OCI-LY7 (cell line): Measurements from ENCODE around the gene ASPDH. TPM values are rescaled to one million over a fixed set of nuclear protein-coding genes. Genes with fewer than 3 reads are reported as not detected.

ENCODE experiments used
- BruUV-seq: library from RNA; stranded (reverse); fragments of 400-500 nt; replicated peaks from 2 replicates; lab custom pipeline; 2021; lab: Mats Ljungman, UMichigan
- CTCF ChIA-PET: fragments of 300-600 bp; sonication (Branson Sonifier 250); formaldehyde crosslinking; loops from one replicate; lab custom pipeline; 2022; ENCODE audit warnings: antibody characterized with exemption; ENCODE audit not compliant: unreplicated experiment; lab: Charles Lee
- POLR2A ChIA-PET: fragments of 300-600 bp; sonication (Branson Sonifier 250); formaldehyde crosslinking; loops from one replicate; lab custom pipeline; 2022; ENCODE audit warnings: antibody characterized with exemption; lab: Charles Lee
- DNase-seq: peaks from one replicate; pipeline ENCODE4 v3.0.0-alpha.2; 2015; ENCODE audit warnings: low spot score
- H2AFZ ChIP-seq: fragments of 200-600 bp; sonication (generic), shearing (Covaris generic); 2 replicates; pipeline ENCODE4 v1.6.1; 2014; ENCODE audit warnings: mild to moderate bottlenecking, antibody characterized with exemption, low read length, moderate library complexity
- H3K27ac ChIP-seq: fragments of 200-600 bp; sonication (generic); 2 replicates; pipeline ENCODE4 v1.5.1; 2014; ENCODE audit warnings: mixed run types, low read depth, mild to moderate bottlenecking, moderate library complexity, low read length, inconsistent platforms; ENCODE audit not compliant: poor library complexity, severe bottlenecking
- H3K36me3 ChIP-seq: fragments of 200-600 bp; sonication (generic); 2 replicates; pipeline ENCODE4 v1.6.1; 2014; ENCODE audit warnings: mild to moderate bottlenecking, antibody characterized with exemption, low read length, moderate library complexity, mixed read lengths; ENCODE audit not compliant: insufficient read depth
- H3K4me1 ChIP-seq: fragments of 200-600 bp; sonication (generic); 2 replicates; pipeline ENCODE4 v1.5.1; 2014; ENCODE audit warnings: mild to moderate bottlenecking, low read length; ENCODE audit not compliant: insufficient read depth, poor library complexity, severe bottlenecking
- H3K4me2 ChIP-seq: fragments of 200-600 bp; sonication (generic); 2 replicates; pipeline ENCODE4 v1.6.1; 2014; ENCODE audit warnings: mild to moderate bottlenecking, low read length
- H3K4me3 ChIP-seq: fragments of 200-600 bp; sonication (generic); 2 replicates; pipeline ENCODE4 v1.5.1; 2014; ENCODE audit warnings: mild to moderate bottlenecking, low read depth, low read length; ENCODE audit not compliant: poor library complexity, severe bottlenecking
- H3K79me2 ChIP-seq: fragments of 200-600 bp; sonication (generic); 2 replicates; pipeline ENCODE4 v1.6.1; 2016; ENCODE audit warnings: low read depth, mild to moderate bottlenecking, low read length, moderate library complexity, mixed read lengths; ENCODE audit not compliant: insufficient read depth
- H3K9me2 ChIP-seq: fragments of 200-600 bp; sonication (generic); 2 replicates; pipeline ENCODE4 v1.6.1; 2016; ENCODE audit warnings: mild to moderate bottlenecking, low read length, mixed read lengths; ENCODE audit not compliant: insufficient read depth
- H3K9me3 ChIP-seq: fragments of 200-600 bp; sonication (generic); 2 replicates; pipeline ENCODE4 v1.6.1; 2014; ENCODE audit warnings: mild to moderate bottlenecking, mixed run types, low read length, mixed read lengths
- H4K20me1 ChIP-seq: fragments of 200-600 bp; sonication (generic); 2 replicates; pipeline ENCODE4 v1.6.1; 2014; ENCODE audit warnings: mild to moderate bottlenecking, antibody characterized with exemption, low read length, moderate library complexity, mixed read lengths; ENCODE audit not compliant: insufficient read depth
- CTCF ChIP-seq: fragments of 200-600 bp; sonication (generic); conservative IDR thresholded peaks from 2 replicates; pipeline ENCODE4 v1.5.1; 2014; ENCODE audit warnings: mild to moderate bottlenecking, antibody characterized with exemption, low read length, moderate library complexity, mixed read lengths
- EZH2phosphoT487 ChIP-seq: fragments of 200-600 bp; sonication (generic); IDR thresholded peaks from 2 replicates; pipeline ENCODE4 v1.6.1; 2018; ENCODE audit warnings: low read depth, borderline replicate concordance, mild to moderate bottlenecking, mixed run types, antibody characterized with exemption, low read length, moderate library complexity, mixed read lengths
- intact Hi-C: fragments of 100-400 bp; cut with micrococcal nuclease; formaldehyde crosslinking; loops from one replicate; pipeline ENCODE4 v1.10.0; 2022; ENCODE audit not compliant: unreplicated experiment
- total RNA-seq, 2 experiments: library from RNA; depleted of rRNA in 1 of 2; stranded (reverse); fragments of >200 nt in 1 of 2; shearing (Covaris generic) in 1 of 2; gene quantifications; 2 replicates each; pipeline ENCODE4 v1.2.3, GENCODE V29; 2014 to 2022

ASPDH gene
- total RNA-seq, 2 experiments from 2014 or later = not detected

DNA sequence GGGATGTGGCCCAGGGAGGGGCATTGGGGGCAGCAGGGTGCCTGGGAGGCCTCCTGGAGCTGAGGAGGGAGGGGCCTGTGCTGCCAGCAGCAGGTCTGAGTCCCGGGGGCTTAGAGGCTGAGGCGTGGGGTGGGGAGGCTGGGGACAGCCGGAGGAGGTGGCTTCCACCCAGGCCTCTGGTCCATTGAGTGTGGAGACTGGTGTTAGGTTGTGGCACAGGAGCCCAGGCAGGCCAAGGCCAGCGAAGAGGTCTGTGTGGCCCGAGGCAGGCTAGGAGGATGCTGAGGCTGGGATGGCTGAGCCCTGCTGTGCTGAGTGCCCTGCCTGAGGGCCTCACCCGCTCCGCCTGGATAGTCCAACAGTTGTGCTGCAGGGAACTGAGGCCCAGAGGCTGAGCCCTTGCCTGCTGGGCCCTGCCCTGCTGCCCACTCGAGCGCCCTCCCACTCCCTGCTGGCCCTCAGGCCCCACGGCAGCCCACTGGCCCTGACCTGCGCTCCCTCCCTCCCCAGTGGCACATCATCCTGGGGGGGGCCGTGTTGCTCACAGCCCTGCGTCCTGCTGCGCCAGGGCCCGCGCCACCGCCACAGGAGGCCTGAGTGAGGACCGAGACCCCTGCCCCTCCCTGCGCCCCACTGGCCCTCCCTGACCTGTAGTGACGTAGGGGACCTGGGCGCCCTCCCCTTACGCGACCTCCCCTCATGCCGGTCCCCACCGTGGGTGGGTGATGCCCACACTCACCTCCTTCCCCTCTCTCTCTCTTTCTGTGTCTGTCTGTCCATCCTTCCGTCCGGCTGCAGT is 32.2 kb downstream of the ASPDH start:
- Histone ChIP-seq H3K27ac (no peak overlapping the region), H3K4me2 (no peak overlapping the region), H2AFZ (no peak overlapping the region), H3K36me3 (peaks cover 90% of the 10 kb centered on the region), H3K4me3 (no peak overlapping the region), H3K79me2 (peaks cover 21% of the 10 kb centered on the region), H3K4me1 (peaks cover 10% of the 10 kb centered on the region), H3K9me3 (peaks cover 21% of the 10 kb centered on the region), H4K20me1 (no peaks in the 10 kb centered on the region), H3K9me2 (no peaks in the 10 kb centered on the region)
- no TSS peak for BruUV-seq
- TF ChIP-seq EZH2phosphoT487 = no peak
- TF ChIP-seq CTCF = no peak
- intact Hi-C loops = no loop called here
- POLR2A ChIA-PET = no interaction called here
- CTCF ChIA-PET = no interaction called here
- DNase-seq = no peak

DNA sequence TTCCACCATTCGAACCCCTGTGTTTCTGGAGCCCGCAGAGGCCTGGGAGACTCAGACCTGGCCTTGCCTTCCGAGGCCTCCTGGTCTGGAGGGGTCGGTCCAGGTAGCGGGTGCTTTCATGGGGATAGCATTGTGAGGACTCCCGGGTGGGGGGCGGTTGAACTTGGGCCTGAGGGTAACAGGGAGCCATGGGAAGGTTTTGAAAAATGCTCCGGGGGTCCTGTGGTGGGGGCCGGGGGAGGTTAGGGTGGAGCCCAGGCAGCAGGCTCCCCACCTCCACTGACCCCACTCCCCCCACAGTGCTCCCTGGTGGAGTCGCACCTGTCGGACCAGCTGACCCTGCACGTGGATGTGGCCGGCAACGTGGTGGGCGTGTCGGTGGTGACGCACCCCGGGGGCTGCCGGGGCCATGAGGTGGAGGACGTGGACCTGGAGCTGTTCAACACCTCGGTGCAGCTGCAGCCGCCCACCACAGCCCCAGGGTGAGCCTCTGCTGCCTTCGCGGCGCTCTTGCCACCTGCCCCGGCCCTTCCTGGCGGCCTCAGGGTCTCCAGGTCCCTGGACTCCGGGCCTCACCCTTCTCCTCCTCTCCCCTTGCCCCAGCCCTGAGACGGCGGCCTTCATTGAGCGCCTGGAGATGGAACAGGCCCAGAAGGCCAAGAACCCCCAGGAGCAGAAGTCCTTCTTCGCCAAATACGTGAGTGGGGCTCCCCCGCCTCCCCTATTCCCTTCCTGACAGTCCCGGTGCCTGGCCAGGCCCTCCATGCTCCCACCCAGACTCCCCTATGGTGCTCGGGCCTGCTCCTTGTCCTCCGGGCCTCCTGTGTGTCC is 33.2 kb downstream of the ASPDH start:
- peaks cover 80% of the 10 kb centered on the region for H3K36me3 ChIP-seq
- H3K4me3 ChIP-seq = no peak overlapping the region
- H2AFZ ChIP-seq = no peak overlapping the region
- DNase-seq = no peak
- intact Hi-C loops = no loop called here
- H3K9me2 ChIP-seq = no peaks in the 10 kb centered on the region
- BruUV-seq = no TSS peak
- no peak for TF ChIP-seq EZH2phosphoT487
- no peak for TF ChIP-seq CTCF
- peaks cover 22% of the 10 kb centered on the region for H3K79me2 ChIP-seq
- no peaks in the 10 kb centered on the region for H4K20me1 ChIP-seq
- no peak overlapping the region for H3K27ac ChIP-seq
- H3K9me3 ChIP-seq = peaks cover 12% of the 10 kb centered on the region
- CTCF ChIA-PET = no interaction called here
- H3K4me2 ChIP-seq = no peak overlapping the region
- POLR2A ChIA-PET = no interaction called here
- H3K4me1 ChIP-seq = peaks cover 10% of the 10 kb centered on the region
